Hepatocyte (in vitro differentiated cells): ENCODE results near the gene TFDP2.
"Not testable (repeated sequence)": the region's sequence is repeated elsewhere in the genome, so short reads cannot be mapped to it uniquely, and the experiment has no call there.

Source experiments
- EZH2 ChIP-seq: fragments of 200-600 bp; sonication (generic); IDR thresholded peaks from 2 replicates; pipeline ENCODE4 v1.6.1; 2016; ENCODE audit warnings: antibody characterized with exemption, mild to moderate bottlenecking, borderline replicate concordance
- EZH2phosphoT487 ChIP-seq: fragments of 200-600 bp; sonication (generic); IDR thresholded peaks from one replicate; pipeline ENCODE4 v1.6.1; 2018; ENCODE audit warnings: antibody characterized with exemption, mild to moderate bottlenecking, low read depth, moderate library complexity; ENCODE audit not compliant: unreplicated experiment, severe bottlenecking
- TF ChIP-seq, protein P1 (sequence below): fragments of 200-600 bp; sonication (generic); IDR thresholded peaks from 2 replicates; pipeline ENCODE4 v1.5.1; 2016; ENCODE audit warnings: antibody characterized with exemption, mild to moderate bottlenecking; ENCODE audit not compliant: poor library complexity

DNA sequence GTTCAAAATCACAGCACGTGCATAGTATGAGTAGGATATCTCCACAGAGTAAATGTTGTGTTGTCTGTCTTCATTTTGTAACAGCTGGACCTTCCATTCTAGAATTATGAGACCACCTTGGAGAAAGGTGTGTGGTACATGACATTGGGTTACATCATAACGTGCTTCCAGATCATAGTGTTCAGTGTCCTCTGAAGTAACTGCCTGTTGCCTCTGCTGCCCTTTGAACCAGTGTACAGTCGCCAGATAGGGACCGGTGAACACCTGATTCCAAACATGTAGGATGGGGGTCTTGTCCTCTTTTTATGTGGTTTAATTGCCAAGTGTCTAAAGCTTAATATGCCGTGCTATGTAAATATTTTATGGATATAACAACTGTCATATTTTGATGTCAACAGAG lies 223.7 kb downstream of the TFDP2 start:
- TF ChIP-seq, protein P1, sequence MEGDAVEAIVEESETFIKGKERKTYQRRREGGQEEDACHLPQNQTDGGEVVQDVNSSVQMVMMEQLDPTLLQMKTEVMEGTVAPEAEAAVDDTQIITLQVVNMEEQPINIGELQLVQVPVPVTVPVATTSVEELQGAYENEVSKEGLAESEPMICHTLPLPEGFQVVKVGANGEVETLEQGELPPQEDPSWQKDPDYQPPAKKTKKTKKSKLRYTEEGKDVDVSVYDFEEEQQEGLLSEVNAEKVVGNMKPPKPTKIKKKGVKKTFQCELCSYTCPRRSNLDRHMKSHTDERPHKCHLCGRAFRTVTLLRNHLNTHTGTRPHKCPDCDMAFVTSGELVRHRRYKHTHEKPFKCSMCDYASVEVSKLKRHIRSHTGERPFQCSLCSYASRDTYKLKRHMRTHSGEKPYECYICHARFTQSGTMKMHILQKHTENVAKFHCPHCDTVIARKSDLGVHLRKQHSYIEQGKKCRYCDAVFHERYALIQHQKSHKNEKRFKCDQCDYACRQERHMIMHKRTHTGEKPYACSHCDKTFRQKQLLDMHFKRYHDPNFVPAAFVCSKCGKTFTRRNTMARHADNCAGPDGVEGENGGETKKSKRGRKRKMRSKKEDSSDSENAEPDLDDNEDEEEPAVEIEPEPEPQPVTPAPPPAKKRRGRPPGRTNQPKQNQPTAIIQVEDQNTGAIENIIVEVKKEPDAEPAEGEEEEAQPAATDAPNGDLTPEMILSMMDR: not testable (repeated sequence)
- TF ChIP-seq EZH2, EZH2phosphoT487: not testable (repeated sequence)
